SK-N-MC (cell line): ENCODE measurements around the gene ERAL1.

Experiments used
- EZH2 ChIP-seq: fragments of 200-600 bp; sonication (generic); IDR thresholded peaks from one replicate; pipeline ENCODE4 v1.6.1; 2017; ENCODE audit warnings: antibody characterized with exemption
- FOXP2 ChIP-seq: optimal IDR thresholded peaks from 2 replicates; pipeline ENCODE3; 2011; ENCODE audit warnings: mild to moderate bottlenecking, moderate library complexity; ENCODE audit not compliant: insufficient read depth; ENCODE audit errors: extremely low read length, control extremely low read depth
- POLR2AphosphoS5 ChIP-seq: IDR thresholded peaks from 2 replicates; pipeline ENCODE4 v1.6.1; 2012; ENCODE audit warnings: mild to moderate bottlenecking, low read depth, low read length, borderline replicate concordance

DNA sequence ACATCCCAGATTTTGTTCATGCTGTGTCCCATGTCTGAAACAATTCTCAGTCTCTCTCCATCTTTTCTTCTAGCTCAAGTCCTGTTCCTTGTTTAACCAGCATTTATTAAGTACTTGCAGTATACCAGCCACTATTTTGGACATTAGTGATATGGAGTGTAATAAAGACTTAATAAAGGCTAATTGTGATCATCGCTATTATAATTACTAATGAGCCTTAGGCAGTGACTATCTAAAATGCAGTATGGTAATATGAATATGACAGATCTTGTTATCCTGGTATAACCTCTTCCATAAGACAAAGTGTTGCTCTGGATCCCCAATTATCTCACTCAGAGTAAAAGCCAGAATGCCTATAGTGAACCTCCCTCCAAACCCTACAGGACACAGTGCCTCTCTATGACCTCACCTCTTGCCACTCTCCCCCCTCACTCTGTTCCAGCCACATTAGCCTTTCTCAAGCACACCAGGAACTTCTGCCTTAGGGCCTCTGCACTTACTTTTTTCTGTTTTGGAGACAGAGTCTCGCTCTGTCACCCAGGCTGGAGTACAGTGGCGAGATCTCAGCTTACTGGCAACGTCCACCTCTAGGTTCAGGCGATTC lies 44.5 kb downstream of the ERAL1 start:
- TF ChIP-seq POLR2AphosphoS5 (no peak), EZH2 (no peak), FOXP2 (no peak)
